HG02623 (cell line): ENCODE data around the gene CHCHD3.

Experiments used
- ATAC-seq: cut with Tn5 transposase; IDR thresholded peaks from one replicate; pipeline ENCODE4 v1.9.1; 2021; ENCODE audit warnings: moderate library complexity; ENCODE audit not compliant: unreplicated experiment

CHCHD3 gene

DNA sequence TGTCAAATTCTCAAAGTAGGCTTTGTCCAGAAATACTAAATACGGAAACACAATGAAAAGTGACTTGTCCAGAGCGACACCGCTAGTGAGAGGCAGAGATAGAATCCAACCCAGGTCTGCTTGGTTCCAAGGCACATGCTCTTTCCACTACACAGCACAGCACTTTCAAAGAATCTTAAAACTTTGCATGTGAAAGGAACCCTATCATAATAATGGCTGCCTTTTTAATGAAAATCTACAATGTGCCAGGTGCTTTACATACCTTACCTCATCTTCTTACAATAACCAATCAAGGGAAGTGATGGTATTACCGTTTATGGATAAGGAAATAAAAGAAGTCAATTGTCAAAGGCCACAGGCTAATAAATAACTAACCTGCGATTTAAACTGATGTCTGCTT lies 2.6 kb downstream of the CHCHD3 start:
- ATAC-seq: no peak

- ATAC-seq: no peak
Observed at GRCh38 chr7:133077394-133077793, 4.5 kb downstream of the CHCHD3 start.

- ATAC-seq: no peak
Observed at GRCh38 chr7:133076142-133076541, 5.7 kb downstream of the CHCHD3 start.

DNA sequence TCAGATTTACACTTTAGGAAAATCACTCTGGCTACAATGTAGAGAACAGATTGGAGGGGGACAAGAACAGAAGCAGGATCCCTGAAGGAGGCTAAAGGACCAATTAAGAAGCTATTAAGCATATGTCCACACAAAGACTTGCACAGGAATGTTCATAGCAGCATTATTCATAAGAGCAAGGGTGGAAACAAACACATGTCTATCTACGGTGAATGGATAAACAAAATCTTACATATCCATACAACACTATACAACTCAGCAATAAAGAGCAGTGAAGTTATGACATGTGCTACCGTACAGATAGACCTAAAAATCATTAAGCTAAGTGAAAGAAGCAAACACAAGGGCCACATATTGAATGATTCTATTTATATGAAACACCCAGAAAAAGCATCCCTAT lies 10.4 kb downstream of the CHCHD3 start:
- no peak for ATAC-seq

GRCh38 chr7:133070562-133070961 lies 11.3 kb downstream of the CHCHD3 start:
- no peak for ATAC-seq

DNA sequence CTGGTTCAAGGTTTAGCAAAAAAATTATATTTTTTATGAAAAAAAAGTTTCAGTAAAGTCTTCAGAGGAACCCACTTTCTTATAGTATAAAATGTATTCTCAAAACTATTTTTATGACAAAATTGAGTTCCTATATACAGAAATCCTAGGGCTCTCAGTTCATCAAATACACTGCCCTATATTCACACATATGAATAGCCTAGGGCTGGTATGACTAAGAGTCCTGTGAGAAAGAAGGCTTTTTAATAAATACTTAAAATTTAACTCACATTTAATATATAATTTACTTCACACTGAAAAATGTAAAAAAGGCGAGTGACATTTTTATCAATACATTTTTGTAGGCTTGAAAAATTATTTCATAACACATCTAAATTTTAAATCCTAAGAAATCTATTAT lies 16.6 kb downstream of the CHCHD3 start:
- no peak for ATAC-seq

DNA sequence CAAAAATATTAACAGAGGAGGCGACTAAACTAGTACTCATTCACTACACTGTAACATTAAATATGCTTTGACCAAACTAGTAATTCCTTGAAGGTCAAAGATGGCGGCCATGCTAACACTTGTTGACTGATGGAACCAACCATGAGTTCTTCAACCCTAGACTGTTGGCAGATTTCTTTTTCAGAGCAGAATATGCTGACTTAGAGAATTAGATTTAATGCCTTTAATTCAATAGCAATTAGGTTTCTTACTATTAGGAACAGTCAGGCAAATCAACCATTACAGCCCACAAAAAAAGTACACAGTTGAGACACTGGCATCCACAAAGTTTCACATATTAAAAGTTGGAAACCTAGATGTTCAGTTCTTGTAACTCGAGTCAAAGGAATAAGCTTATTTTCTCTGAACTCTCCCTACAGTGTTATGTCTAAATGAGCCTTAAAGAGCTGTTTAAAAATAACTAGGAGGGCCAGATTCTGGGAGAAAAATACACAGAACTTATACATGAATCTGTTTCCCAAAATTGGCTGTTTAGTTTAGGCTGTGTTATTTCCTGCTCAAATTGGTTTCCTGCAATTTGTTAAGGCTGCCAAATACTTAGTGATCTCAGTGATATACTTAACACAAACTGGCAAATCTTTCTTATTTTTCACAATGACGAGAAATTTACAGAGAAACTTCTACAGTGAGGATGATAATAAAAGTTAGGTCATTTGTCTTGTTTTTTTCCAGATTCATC lies 17.6 kb downstream of the CHCHD3 start:
- no peak for ATAC-seq

- ATAC-seq: no peak
Observed at GRCh38 chr7:133061792-133062191, 20.1 kb downstream of the CHCHD3 start.

DNA sequence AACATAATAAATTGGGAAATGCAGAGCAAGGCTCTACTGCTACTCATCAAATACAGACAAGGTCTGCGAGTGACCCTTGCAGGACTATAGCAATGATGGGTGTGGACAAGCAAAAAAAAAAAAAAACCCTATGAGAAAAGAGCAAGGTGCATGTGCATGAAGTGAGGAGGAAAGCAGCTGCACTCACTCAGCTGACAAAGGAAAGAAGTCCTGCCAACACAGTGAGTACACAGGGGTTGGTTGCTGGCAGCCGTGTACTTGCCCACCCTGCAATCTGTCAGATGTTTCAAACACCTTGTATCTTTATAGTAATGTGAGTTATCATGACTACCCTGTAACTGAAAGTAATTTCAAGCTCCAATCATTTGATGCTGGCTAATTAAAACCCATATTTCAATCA lies 20.5 kb downstream of the CHCHD3 start:
- ATAC-seq: no peak

GRCh38 chr7:133060004-133060403 lies 21.9 kb downstream of the CHCHD3 start:
- no peak for ATAC-seq

DNA sequence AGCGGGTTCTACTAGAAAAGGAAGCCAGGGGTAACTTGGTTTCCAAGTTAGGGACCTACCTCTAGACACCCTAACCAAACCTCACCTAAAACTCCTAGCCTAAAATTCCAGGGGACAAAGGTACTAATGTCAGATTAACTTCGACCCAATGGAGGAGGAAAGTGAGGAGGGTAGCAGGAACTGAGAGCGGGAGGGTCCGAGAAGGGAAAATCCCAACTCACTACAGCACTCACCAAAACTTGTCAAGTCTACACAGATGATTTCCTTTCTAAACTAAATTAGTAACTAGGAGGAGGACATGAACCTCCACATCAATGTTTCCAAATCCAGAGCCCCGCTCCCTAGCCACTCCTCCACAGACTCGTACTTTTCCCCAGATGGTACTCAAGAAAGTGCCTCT lies 22.6 kb downstream of the CHCHD3 start:
- ATAC-seq: no peak

- ATAC-seq: no peak
Observed at GRCh38 chr7:133056370-133057238, 25.3 kb downstream of the CHCHD3 start.

DNA sequence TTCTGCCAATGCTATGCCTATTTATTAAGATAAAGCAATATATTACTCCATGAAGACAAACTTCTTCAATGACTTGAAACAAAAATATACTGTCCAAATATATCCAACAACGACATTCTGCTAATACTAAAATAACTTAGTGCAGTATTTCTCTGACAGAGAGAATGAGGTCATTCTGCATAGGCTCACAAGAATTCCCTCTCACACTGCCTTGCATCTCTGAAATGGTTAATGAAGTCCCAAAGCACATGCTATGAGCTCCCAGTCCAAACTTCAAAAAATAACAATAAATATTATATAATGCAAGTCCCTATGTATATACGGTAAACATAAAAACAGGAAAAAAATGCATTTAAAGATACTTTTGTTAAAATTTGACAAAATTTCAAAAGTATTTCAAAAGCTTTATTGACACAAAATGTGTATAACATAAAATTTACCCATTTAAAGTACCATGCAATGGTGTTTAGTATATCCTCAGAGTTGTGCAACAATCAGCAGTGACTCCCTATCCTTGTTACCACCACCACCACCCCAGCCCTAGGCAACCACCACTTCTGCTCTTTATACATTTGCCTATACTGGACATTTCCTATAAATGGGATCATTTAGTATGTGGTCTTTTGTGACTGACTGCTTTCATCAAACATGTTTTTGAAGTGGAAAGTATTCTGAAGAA lies 27.6 kb downstream of the CHCHD3 start:
- ATAC-seq: no peak

GRCh38 chr7:133053321-133053891 lies 28.5 kb downstream of the CHCHD3 start:
- no peak for ATAC-seq

DNA sequence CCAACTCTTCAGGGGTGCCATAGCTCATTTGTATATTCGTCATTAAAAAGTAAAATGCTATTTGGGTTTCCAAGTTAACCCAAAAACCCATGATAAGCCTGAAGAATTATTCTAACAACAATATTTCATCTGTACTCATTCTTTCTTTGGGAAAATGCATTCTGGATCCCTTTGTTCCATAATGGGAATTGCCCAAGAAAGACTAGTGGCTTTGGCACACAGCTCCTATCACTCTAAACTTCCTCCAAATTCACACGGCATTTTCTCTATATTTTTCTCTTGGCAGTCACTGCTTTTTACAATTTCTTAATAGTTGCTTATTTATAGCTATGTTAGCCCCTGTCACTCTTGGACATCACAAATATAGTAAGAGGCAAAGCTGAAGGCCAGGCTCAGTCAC lies 29.1 kb downstream of the CHCHD3 start:
- ATAC-seq: no peak

- ATAC-seq: no peak
Observed at GRCh38 chr7:133052401-133052756, 29.5 kb downstream of the CHCHD3 start.

DNA sequence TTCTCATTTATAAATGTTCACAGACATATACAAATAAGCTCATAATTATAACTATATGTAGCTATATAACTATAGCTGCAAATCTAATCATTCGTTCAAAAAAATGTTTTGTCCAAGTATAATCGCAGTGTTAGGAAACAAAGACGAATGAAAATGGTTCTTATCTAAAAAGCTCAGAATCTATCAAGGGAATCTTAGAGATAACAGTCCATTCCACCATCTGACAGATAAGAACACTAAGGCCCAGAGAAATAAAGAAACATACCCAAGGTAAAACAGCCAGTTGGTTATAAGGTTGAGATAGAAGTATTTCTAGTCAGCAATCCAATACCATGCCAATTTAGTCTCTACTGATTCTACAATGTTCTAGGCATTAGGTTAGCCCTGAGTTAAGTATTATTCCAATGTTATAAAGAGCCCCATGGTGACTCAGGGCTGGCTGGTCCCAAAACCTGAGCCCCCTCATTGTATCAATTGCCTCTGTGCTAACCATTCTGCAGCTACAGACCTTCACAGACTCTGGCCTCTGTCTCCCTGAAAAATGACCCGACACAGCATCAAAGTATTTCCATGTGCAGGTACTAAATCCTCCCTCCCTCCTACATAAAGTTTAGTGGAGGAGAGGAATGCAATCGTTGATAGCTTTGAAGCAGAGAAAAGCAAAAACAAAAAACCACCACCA lies 30.0 kb downstream of the CHCHD3 start:
- ATAC-seq: no peak

GRCh38 chr7:133051066-133051465 lies 30.8 kb downstream of the CHCHD3 start:
- ATAC-seq: no peak

DNA sequence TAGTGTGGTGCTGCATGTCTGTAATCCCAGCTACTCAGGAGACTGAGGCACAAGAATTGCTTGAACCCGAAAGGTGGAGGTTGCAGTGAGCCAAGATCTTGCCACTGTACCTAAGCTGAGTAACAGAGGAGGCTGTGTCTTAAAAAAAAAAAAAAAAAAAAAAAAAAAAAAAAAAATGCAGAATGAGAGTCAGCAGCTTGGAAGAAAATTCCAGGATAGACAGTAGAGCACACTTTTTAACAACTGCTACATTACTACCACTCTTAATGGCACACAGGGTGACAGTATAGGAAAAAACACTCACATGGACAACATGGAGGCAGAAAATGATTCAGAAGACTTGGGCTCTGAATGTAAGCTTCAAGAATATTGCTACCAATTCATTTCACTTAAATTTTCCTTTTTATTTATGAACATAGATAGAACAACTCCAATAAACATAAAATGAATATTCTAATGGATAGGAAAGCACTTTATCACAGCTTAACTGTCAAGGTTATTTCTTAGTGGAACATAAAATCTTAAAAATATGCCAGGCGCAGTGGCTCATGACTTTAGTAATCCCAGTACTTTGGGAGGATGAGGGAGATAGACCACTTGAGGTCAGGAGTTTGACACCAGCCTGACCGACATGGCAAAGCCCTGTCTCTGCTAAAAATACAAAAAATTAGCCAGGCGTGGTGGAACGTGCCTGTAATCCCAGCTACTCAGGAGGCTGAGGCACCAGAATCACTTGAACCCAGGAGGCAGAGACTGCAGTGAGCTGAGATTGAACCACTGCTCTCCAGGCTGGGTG lies 31.5 kb downstream of the CHCHD3 start:
- ATAC-seq: no peak

DNA sequence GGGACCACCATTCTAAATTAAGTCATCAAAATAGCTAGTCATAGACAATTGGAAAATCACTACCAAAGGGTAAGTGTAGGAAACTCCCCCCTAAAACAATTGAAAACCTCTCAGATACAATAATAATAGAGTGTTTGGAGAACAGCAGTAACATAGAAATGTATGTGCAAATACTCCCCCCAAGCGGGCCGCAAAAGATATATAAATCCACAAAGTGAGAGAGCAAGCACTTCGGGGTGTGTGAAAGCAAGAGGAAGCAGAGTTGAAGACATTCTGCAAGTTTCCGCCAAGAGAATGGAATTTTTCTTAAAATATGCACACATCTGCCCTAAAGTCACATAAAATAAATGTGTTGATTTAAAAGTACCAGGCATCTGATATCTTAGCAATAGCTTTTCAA lies 33.3 kb downstream of the CHCHD3 start:
- ATAC-seq: no peak
